SKM-1 (cell line): ENCODE results near the gene BCOR.

Experiments used
- DNase-seq: peaks from one replicate; lab custom pipeline; 2025; ENCODE audit not compliant: unreplicated experiment; lab: John Stamatoyannopoulos, UW

Gene BCOR

GRCh38 chrX:40066700-40067099, 31.1 kb downstream of the BCOR start:
- no peak for DNase-seq

- no peak for DNase-seq
Measured at GRCh38 chrX:40065296-40066046, 32.3 kb downstream of the BCOR start.

- DNase-seq, result no peak
Measured at GRCh38 chrX:40064055-40064597, 33.6 kb downstream of the BCOR start.

GRCh38 chrX:40063555-40063954, 34.2 kb downstream of the BCOR start:
- DNase-seq, result no peak

GRCh38 chrX:40062525-40063155, 35.1 kb downstream of the BCOR start:
- no peak for DNase-seq

GRCh38 chrX:40061871-40062524, 35.8 kb downstream of the BCOR start:
- no peak for DNase-seq

- DNase-seq, result no peak
Measured at GRCh38 chrX:40061005-40061404, 36.8 kb downstream of the BCOR start.

GRCh38 chrX:40060356-40060845, 37.4 kb downstream of the BCOR start:
- DNase-seq, result no peak

- DNase-seq, result no peak
Measured at GRCh38 chrX:40058719-40059118, 39.0 kb downstream of the BCOR start.

- DNase-seq, result no peak
Measured at GRCh38 chrX:40057405-40057804, 40.4 kb downstream of the BCOR start.

- DNase-seq, result no peak
Measured at GRCh38 chrX:40056420-40056819, 41.3 kb downstream of the BCOR start.

- DNase-seq, result no peak
Measured at GRCh38 chrX:40055495-40055894, 42.3 kb downstream of the BCOR start.

- no peak for DNase-seq
Measured at GRCh38 chrX:40054793-40055192, 43.0 kb downstream of the BCOR start.

- DNase-seq, result no peak
Measured at GRCh38 chrX:40050532-40050931, 47.2 kb downstream of the BCOR start.

GRCh38 chrX:40049084-40049641, 48.6 kb downstream of the BCOR start:
- DNase-seq, result no peak

- no peak for DNase-seq
Measured at GRCh38 chrX:40047485-40047884, 50.3 kb downstream of the BCOR start.

- DNase-seq, result no peak
Measured at GRCh38 chrX:40043895-40044294, 53.9 kb downstream of the BCOR start.

GRCh38 chrX:40041915-40042314, 55.8 kb downstream of the BCOR start:
- DNase-seq, result no peak

- no peak for DNase-seq
Measured at GRCh38 chrX:40040686-40041461, 56.9 kb downstream of the BCOR start.

GRCh38 chrX:40039887-40040286, 57.9 kb downstream of the BCOR start:
- DNase-seq, result no peak

- no peak for DNase-seq
Measured at GRCh38 chrX:40037367-40037766, 60.4 kb downstream of the BCOR start.
